Hematopoietic multipotent progenitor cell (in vitro differentiated cells): Measurements from ENCODE around the gene P2RX7. TPM values are rescaled to one million over a fixed set of nuclear protein-coding genes. Genes with fewer than 3 reads are reported as not detected.

Experiments used
- DNase-seq, 3 donors: peaks; one replicate each; pipeline ENCODE4 v3.0.0-alpha.2; 2011 to 2015; ENCODE audit warnings: low read depth in 2 of 3, low spot score in 2 of 3
- total RNA-seq: library from RNA; depleted of rRNA; stranded (reverse); fragments of >200 nt; gene quantifications from one replicate; pipeline ENCODE4 v1.2.3, GENCODE V29; 2012

The P2RX7 gene
- total RNA-seq = 9.2 TPM

GRCh38 chr12:121132601-121133481 lies at the start of gene P2RX7:
Gene P2RX7 (plus strand): TSS chr12:121132876. CDS start chr12:121132971, 95 bp downstream.
- DNase-seq = peak in 2 of 3 donors; percentile 61 to 83

- no peak for DNase-seq
These were observed 48.4 kb upstream of the P2RX7 start for GRCh38 chr12:121084229-121084628.

- DNase-seq = no peak
These were observed 47.6 kb upstream of the P2RX7 start for GRCh38 chr12:121085069-121085468.

DNA sequence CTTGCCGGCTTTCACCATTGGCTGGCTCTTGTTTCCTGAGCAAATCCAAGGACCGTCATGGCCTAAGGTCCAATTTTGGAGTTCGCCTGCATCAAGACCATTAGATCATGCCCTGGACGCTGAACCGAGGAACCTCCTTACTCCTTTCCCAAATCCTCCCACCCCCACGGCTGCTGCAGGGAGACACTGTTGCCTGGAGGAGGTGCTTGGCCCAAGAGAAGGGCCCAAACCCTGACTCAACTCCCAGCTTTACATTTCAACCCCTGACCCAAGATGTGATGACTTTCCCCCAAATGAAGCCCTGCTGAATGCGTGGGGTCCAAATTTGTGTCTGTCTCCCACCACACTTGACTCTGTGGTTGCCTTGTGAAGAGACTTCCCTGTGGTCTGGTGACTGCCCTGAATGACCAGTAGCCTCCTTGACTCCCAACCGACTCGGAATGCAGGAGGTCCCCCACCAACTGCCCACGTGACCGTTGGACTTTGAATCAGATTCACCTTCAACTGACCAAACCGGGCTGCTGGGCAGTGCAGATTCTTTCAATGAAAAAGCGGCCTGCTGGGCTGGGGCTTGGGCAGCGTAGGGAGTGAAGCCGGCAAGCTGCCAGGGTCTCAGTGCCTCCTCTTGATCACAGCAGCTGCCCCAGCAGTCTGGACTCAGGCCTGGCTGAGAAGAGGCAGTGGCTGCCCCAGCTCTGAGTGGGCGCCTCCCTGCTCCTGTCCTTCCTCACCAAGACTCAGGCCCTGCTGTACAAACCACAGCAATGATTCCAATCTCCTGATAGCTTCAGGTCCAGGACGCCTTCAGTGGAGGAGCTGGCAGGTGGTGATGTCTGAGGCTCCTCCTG lies 46.9 kb upstream of the P2RX7 start:
- DNase-seq = no peak

DNA sequence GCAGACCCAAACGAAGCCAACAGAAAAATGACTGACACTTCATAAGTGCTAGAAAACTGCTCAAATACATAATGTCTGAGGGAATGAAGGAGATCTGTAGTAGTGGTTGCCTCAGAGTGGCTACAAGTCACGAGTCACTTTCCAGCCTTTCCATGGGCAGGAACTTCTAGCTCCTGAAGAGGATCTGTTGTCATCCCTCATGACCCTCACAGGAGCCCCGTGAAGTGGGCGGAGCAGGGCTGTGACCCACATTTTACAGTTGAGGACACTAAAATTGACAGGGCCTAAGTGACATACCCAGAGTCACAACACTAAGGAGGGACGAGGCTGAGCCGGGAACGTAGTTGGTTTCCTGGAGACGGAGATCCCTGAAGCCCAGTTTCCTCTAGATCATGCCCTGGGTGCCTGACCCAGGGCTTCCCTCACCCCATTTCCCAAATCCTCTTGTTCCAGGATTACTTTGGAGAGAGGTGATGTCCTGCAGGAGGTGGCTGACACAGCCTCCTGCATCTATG lies 45.8 kb upstream of the P2RX7 start:
- DNase-seq = no peak

- peak in 2 of 3 donors; percentile 13 to 45 for DNase-seq
These were observed 45.0 kb upstream of the P2RX7 start for GRCh38 chr12:121087467-121088194.

- no peak for DNase-seq
These were observed 44.5 kb upstream of the P2RX7 start for GRCh38 chr12:121088195-121088585.

GRCh38 chr12:121089031-121089812 lies 43.5 kb upstream of the P2RX7 start:
- no peak for DNase-seq

DNA sequence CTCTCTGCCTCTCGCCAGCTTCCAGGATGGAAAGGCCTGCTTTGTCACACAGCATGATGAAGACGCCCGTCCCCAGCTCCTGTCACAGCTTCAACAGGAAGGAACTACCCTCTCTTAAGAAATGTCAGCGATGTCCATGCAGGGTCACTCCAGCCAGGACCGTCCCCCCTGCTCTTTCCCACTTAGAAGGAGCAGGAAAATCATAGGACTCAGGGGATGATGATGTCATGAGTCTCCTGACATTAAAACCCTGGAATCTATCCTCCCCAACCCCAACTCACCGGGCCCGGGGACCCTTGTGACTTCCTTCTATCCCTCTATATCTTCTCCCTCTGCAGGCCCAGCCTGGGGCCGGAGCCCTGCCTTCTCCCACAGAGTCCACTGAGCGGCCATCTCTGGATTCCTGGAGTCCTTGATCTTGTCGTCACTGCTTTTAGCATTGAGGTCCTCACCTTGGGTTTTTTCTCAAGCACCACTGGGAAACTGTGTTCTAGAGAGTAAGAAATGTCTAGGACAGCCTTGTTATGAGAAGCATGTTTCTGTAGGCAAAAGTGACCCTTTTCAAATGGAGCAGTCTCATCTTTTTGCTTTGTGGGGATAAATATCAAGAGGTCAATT lies 42.8 kb upstream of the P2RX7 start:
- no peak for DNase-seq

DNA sequence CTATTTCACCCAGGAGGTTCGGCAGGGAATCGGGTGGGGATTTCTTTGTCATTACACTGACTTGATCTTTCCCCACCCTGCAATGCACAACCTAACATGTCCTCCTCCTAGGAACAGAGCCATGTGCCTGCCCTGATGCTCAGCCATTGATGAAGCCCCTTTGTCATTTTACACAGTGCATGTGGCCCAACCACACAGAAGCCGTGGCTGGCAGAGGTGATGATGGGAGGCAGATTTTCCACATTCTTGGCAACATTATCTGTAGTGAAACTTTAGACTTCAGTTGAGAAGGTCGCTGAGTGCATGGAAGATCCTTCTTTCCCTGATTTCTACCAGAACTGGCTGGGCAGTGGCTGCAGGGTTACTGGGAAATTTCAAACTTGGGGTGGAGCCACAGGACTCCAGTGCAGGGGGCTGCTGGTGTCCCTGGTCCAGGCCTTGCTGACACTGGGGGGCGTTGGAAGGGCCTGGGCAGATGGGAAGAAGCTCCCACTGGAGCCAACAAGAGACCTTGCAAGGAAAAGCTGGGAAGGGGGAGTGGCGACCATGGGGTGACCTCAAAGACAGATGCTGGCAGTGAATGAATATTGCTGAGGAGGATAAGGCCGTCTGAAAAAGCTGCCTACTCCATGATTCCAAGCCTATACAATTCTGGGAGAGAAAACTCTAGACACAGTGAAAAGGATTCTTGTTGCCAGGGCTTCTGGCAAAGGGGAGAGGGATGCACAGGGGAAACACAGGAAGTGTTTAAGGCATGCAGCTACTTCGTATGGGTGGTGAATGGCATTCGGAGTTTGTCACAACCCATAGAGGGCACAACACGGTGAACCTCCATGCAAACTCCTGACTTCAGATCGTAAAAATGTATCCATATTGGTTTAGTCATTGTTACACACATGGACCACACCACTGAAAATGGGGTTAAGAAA lies 41.8 kb upstream of the P2RX7 start:
- no peak for DNase-seq

- no peak for DNase-seq
These were observed 40.6 kb upstream of the P2RX7 start for GRCh38 chr12:121092034-121092433.

GRCh38 chr12:121093487-121093891 lies 39.2 kb upstream of the P2RX7 start:
- DNase-seq = no peak

- peak; percentile 58 to 81 (median 78) for DNase-seq
These were observed 37.0 kb upstream of the P2RX7 start for GRCh38 chr12:121095544-121096198.

GRCh38 chr12:121096199-121096798 lies 36.4 kb upstream of the P2RX7 start:
- DNase-seq = peak in 1 of 3 donors; percentile 32

DNA sequence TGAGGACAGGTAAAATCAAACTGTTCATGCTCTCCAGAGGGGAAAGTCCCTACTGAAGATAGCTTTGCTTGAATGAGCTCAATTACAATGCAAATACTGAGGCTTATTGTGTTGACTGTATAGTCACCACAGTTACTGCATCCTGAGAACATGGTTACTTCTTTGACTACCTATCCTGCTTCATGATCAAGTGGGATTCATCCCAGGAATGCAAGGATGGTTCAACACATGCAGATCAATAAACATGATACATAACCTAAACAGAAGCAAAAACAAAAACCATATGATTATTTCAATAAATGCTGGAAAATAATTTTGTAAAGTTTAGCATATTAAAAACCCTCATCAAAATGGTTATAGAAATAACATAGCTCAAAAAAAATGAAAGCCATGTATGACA lies 32.9 kb upstream of the P2RX7 start:
- DNase-seq = no peak

DNA sequence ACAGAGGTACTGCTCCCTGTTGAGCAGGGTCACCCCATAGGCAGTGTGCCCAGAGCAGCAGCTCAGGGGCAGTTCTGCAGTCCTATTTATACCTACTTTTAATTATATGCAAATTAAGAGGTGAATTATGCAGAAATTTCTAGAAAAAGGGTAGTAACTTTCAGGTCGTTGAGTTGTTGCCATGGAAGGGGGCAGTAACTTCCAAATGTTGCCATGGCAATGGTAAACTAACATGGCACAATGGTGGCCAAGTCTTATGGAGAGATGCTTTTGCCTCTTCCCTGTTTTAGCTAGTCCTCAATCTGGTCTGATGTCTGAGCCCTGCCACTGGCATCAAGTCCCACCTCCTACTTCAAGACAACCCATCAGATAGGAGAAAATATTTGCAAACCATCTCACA lies 30.4 kb upstream of the P2RX7 start:
- no peak for DNase-seq

DNA sequence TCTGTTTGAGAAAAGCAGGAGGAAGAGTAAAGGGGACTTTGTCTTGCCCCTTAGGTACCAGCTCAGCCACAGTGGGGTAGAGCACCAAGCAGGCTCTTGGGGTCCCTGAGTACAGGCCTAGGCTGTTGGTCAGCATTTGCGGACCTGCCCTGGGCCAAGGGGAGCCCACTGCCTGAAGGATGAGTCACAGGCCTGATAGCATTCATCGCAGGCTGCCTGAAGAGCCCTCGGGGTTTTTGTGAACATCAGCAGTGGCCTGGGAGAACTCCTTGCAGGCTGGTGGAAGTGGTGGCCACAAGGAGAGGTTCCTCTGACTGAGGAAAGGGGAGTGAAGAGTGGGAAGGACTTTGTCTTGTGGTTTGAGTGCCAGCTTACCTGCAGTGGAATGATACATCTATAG lies 25.0 kb upstream of the P2RX7 start:
- DNase-seq = no peak
